Measurements from ENCODE around the gene PROSER2.
"Not testable (repeated sequence)": the region's sequence is repeated elsewhere in the genome, so short reads cannot be mapped to it uniquely, and the experiment has no call there.

The PROSER2 gene

DNA sequence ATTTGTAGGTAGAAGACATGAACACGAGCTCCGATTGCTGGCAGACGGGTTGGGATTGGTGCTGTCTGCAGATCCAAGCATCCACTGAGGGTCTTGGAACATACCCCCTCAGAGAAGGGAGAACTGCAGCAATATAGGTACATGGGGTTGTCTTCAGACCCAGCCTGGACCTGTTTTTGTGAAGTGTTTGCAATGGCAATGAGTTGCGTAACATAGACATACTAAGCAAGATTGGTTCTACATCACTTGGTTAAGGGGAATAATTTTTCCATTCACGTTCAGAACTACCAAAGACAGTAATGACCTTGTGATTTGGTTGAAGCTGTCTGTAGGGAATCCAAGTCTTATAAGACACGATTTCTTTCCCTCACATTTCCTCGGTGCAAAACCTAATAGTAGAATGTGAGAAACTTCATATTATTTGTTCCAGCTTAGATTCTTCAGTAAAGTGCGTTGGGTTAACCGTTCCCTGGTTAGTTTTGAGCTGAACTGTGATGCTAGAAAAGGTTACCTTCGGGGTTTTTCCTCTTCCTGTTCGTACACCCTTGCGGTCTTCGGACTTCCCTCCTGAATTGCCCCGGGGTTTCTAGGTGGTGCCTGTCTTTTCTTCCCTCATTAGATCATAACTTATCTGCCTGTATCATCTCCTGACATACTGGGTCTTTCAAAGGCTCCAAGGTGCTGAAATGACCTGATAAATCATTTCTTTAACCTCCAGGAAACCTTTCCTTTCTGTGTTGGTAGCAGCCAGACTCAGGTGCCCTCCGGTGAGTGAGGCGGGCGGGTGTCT is 14.4 kb downstream of the PROSER2 start:
- DNase-seq = no peak

DNA sequence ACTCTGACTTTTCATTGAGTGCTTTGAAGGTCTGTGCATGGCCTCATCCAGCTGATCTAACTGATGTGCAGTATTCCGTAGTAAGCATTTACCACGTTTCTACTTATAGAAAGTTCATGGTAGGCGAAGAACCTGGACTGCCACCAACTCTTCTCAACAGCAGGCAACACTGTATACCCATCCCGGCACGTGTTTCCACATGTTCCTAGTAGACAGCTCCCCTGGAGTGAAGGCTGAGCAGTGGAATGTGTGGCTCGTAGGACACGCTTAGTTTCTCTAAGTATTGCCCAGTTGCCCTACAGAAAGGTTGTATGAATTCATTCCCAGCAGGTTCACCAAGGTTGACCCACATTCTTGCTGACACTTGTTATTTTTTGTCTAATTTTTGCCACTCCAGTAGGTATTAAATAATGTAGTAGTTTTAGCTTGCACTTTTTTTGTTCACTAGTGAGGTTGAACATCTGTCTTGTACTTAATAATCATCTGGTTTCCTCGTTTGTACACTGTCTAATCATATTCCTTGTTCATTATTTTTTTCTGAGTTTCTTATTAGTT is 15.2 kb downstream of the PROSER2 start:
- DNase-seq = no peak

DNA sequence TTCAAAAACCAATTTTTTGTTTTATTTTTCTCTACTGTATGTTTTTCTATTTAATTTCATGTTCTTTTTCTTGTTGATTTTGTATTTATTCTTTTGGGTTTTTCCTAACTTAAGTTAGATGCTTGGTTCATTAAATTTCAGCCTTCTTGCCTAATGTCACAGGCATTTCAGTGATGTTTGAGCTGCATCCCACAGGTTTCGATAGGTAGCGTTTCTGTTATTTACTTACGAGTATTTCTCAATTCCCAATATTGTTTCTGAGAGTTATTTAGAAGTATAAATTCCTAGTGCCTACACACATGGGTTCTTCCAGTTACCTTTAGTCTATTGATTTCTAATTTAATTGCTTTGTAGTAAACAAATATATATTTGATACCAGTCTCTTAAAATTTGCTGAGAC is 18.2 kb downstream of the PROSER2 start:
- no peak for DNase-seq

DNA sequence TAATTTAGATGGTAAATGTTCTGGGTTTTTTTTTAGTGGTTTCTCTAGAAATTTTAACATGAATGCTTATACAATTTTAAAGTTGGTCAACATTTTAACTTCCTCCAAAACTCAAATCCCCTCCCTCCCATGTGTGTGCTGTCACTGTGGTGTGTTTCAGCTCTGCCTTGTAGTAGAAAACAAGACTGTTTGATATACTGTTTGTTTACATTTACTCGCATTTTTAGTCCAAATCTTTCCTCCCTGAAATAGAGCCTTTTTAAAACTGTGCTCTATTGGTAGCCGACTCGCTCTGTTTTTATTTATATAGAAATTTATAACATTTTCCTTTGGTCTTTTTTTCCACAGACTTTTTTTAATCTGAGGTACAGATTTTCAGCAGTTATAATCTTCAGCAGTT is 19.3 kb downstream of the PROSER2 start:
- DNase-seq = no peak

DNA sequence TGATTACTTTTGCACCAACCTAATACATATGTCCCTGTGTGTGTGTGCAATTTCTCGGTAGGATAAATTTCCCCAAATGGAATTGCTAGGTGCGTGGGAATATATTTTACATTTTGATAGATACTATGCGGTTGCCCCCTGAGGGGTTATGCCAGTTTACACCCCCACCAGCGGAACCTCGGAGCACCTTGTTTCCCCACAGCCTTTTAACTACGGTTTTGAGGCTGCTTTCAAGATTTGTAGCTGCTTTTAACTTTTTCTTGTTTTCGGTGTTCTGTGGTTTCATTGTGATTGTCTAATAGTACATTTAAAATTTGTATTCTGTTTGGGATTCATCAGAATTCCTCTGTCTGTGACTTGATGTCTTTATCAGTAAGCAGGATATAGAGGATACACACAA is 22.0 kb downstream of the PROSER2 start:
- no peak for DNase-seq

DNA sequence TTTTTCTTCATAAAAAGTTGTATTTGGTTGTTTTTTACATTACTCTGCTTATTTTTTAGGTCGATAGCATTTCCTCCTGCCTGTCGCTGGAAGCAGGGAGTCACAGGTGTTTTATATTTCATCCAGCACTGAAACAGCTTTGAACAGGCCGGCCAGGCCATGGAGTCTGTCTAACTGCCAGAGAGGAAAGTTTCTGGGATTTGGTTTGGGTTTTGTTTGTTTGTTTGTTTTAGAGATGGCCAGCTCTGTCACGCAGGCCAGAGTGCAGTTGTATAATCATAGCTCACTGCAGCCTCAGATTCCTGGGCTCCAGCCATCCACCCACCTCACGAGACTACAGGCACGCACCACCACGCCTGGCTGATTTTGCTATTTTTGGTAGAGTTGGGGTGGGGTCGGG is 23.4 kb downstream of the PROSER2 start:
- DNase-seq = no peak

DNA sequence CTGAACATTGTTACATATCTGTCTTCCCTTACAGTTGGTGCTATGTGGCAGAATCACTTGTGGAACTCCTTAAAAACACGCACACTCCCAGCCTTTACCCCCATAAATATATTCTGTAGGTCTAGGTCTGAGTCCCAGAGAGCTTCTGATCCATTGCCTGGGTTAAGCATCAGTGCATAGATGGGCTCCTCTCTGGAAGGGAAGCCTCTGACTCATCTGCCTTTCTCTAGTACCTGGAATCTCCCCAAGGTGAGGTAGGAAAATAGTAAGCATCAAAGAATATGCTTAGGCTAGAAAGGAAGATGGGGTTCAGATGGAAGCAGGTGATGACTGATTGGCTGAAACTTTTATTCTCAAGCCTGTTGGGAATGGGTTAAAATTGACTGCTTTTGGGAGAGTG is 26.1 kb downstream of the PROSER2 start:
- DNase-seq = no peak

DNA sequence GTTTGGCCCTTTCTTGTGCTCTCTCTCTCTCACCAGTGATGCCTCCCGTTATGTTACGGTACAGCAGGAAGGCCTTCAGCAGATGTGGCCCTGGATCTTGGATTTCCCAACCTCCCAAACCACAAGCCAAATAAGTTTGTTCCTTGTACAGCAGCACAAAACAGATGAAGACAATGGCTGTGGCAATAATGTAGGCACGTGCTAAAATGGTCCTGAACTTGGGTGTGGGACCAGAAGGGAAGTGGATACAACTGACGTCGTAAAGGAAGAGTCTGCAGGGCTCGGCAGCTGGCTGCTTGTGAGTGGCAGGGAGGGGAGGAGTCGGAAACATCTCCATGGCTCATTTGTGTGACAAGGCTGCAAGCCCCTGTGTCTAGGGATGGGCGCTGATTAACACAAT is 26.8 kb downstream of the PROSER2 start:
- no peak for DNase-seq

DNA sequence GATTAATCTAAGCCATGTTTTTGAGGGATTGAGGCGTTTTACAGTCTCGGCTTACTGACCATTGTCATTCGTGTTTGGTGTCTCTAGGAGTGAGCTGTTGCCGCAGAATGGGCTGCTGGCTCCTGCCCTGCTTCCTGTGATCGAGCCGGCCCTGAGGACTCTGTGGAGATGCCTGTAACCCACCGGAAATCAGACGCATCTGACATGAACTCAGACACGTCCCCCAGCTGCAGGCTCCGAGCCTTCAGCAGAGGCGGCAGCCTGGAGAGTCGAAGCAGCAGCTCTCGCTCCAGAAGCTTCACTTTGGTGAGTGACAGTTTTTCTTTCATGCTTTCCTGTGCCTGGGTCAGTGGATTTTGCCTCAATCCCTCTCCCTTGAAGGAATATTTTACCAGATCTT is 28.8 kb downstream of the PROSER2 start:
- no peak for DNase-seq

DNA sequence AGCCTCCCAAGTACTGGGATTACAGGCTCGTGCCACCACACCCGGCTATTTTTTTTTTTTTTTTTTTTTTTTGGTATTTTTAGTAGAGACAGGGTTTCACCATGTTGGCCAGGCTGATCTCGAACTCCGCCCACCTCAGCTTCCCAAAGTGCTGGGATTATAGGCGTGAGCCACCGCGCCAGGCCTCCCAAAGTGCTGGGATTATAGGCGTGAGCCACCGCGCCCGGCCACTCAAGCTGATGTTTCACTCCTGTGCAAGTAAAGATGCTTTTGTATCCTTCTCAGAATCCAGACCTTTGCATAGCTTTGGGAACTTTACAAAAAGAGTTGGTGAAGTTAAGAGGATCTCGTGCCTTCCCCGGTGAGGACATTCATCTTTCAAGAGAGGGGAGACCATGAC is 29.5 kb downstream of the PROSER2 start:
- not testable (repeated sequence) for DNase-seq

DNA sequence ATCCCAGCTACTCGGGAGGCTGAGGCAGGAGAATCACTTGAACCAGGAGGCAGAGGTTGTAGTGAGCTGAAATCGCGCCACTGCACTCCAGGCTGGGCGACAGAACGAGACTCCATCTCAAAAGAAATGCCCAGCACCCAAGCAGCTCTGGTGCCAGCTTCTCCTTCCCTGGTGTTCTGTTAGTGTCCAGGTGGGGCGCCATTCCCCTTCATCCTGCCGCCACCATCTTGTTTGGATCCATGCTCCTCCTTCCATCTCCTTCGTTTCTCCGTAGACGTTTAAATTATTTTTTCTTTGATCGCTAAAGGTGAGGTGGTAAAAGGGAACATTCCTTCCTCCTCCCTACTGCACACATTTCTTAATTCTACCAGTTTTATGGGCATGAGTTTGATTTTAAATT is 30.3 kb downstream of the PROSER2 start:
- no peak for DNase-seq

DNA sequence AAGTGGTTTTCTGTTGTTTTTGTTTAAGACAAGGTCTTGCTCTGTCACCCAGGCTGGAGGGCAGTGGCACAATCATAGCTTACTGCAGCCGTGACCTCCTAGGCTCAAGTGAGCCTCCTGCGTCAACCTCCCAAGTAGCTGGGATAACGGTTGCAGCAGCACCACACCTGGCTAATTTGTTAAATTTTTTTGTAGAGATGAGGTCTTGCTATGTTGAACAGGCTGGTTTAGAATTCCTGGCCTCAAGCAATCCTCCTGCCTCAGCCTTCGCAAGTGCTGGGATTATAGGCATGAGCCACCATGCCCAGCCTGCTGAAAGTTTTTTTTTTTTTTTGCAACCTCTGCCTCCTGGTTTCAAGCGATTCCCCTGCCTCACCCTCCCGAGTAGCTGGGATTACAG is 31.1 kb downstream of the PROSER2 start:
- DNase-seq = no peak

DNA sequence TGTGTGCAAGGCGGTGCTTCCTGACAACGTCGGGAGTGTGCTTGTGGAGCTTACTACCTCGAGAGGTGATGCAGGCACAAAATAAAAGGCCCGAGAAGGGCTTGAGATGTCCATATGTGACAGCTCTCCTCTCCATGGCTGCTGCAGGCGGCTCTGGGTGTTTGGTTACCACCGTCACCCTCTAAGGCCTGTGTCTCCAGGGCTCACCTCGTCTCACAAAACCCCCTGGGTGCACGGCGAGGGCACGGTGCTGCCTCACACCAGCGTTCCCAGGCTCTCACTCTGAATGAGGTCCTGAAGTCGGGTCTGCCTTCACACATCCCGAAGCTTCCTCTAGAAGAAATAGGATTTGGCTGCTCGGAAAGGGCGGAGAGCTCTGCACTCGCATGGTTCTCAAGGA is 32.9 kb downstream of the PROSER2 start:
- DNase-seq = no peak

DNA sequence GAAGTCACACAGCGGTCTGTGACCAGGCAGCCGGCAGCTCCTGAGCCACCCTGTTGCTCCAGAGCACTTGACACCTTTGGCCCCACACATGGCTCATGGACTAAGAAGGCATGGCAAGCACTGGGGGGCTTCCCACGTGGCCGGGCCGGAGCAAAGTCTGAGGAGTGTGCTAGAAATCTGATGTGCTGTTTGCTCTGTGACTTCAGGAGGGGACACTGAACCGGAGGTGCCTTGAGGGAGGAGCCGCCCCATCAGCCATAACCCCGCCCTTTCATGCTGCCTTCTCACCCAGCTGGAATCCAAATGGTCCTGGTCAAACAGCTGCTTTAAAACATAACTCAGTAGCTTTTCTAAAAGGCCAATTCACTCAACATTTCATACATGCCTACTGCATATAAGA is 33.5 kb downstream of the PROSER2 start:
- DNase-seq = no peak

DNA sequence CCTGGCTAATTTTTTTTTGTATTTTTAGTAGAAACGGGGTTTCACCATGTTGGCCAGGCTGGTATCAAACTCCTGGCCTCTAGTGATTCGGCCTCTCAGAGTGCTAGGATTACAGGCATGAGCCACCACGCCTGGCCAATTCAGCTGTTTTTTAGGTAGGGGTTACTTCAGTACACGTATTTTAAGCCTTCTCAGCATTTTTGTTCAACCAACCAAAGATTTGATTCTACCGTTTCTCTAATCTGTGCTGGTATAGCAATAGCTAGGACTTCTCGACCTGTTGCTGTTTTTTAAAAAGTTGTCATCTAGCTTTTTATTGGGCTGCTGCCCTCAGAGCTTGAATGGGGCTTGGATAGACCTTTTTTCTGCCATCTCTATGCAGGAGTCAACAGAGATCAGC is 34.9 kb downstream of the PROSER2 start:
- DNase-seq = no peak

DNA sequence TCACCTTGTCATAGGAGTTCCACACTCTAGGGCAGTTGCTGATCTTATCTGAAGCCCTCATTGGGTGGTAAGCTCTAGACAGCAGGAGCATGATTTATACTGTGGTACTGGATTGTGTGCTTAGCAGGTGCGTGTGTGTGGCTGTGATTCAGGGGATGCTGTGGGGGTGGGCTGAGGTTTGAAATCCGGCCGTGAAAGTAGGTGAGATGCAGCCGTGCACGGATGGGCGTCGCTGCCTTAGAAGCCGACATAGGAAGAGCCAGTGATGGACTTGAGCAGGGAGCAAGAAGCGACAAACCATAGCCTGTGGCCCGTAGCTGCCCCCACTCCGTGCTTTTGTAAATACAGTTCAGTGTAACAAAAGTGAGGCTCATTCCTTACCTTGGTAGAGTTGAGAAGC is 38.2 kb downstream of the PROSER2 start:
- DNase-seq = no peak

DNA sequence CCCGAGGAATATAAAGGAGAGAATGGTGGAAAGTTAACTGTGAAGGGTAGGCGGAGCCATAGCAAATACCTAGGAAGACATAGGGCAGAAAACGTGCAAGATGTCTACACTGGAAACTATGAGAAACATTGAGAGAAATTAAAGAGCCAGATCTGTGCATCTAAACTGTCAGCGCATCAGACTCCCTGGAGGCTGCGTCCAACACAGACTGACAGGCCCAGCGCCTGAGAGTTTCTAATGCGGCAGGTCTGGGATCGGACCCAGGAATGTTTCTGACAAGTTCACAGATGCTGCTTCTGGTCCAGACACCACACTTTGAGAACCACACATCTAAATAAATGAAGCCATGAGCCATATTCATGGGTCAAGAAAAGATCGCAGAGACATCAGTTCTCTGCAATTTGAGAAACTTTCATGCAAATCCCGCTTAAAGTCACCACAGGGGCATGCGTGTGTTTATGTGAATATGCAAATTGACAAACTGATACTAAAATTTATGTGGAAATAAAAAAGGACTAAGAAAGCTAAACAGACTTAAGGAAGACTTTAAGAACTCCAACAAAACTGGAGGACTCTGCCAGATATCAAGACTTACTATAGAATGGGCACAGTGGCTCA is 38.8 kb downstream of the PROSER2 start:
- no peak for DNase-seq

DNA sequence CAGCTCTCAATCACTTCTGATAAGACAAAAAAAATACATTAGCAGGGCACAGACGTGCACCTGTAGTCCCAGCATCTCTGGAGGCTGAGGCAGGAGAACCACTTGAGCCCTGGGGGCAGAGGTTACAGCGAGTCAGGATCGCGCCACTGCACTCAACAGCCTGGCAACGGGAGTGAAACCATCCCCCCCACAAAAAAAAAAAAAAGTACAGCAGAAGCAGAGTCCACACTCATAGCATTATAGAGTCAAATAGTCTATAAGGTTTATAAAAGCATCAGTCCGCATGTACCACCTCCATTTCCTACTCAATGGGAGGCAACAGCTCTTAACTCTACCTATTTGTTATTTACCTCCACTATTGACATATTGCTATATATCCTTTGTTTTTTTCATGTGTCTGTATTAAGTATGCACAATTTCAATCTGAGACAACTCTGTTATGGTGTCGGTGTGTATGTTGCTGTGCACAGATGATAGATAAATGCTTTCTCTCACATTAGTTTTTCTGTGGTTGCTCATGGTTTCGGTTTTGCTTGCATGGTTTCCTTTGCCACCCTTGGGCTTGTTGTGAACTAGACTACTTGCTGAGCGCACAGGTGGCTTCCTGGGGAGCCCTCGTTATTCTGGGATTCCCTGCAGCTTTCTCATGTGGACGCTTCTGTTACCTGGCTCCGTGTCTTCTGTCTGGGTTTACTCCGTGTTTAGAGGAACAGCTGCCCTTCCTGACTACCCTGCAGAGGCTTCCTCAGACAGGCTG is 40.4 kb downstream of the PROSER2 start:
- peak; percentile 65 for DNase-seq

DNA sequence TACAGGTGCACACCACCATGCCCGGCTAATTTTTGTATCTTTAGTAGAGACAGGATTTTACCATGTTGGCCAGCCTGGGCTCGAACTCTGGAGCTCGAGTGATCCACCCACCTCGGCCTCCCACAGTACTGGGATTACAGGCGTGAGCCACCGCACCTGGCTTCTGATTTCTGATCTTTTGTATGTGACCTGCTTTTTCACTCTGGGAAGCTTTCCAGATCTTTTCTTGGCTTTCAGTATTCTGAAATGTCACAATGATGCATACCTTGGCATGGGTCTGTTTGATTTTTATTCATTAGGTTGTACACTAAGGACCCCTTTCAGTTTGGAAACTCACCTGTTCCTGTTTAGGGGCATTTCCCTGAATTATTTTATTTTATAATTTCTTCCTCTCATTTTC is 41.6 kb downstream of the PROSER2 start:
- DNase-seq = no peak

DNA sequence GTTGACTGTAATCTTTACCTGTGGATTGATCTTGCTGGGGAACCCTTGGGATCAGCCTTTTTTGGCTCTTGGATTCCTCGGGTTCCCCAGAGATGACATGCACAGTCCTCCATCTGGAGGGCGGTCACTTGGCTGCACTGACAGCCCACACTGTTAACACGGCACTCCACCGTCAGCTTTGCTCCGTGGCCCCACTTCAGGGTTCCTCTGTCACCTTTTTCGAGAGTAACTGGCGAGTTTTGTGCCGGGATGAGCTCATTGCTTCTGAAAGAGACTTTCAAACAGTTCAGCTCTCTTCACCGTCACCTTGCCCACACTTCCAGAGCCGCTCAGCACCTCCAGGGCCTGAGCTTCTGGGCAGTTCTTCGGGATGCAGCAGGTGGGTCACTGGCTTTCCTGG is 42.4 kb downstream of the PROSER2 start:
- no peak for DNase-seq

DNA sequence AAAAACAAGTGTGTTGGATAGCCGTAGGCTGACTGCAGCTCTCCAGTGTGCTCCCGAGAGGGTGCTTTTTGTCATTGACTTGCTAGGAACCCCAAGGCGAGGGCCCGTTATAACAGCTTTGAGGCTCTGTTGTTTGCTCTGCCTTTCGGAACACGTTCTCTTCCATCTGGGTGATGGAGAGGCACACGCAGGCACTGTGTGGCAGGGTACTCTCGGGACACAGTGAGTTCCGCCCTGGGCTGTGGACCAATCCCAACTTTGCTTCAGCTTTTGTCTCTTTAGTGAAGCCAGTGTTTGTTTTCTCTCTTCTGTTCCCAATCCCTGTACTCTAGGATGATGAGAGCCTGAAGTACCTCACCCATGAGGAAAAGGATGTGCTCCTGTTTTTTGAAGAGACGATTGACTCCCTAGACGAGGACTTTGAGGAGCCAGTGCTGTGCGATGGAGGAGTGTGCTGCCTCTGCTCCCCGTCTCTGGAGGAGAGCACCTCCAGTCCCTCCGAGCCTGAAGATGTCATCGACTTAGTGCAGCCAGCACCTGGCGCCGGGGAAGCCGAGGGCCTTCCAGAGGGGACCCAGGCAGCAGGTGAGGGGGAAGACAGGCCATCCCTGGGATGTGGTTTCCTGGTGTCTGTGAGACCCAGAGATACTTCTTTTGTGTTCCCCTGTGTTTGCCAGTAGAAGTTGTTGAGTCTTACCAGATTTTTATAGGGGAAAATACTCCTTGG is 43.2 kb downstream of the PROSER2 start:
- DNase-seq = no peak

DNA sequence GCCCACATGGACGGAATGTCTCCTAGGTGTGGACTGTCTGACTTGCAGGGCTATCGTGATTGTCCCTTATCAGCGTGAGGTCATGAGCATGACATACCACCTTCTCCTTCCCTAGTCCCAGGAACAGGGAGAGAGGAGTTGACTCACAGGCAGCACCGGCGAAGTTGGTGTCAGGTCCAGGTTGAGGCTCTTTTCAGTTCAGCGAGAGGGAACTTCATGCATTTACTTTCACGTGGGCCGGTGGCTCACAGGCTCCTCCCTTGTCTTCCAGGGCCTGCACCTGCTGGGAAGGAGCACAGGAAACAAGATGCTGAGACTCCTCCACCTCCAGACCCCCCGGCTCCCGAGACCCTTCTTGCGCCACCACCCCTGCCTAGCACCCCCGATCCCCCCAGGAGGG is 46.1 kb downstream of the PROSER2 start:
- no peak for DNase-seq
